Adipose tissue (tissue), 3 donors: Measurements from ENCODE around the gene MTF1. TPM values are rescaled to one million over a fixed set of nuclear protein-coding genes. Genes with fewer than 3 reads are reported as not detected.
"Not testable (repeated sequence)": the region's sequence is repeated elsewhere in the genome, so short reads cannot be mapped to it uniquely, and the experiment has no call there.

Source experiments
- H3K27ac ChIP-seq: one replicate; pipeline ENCODE4 v1.5.1; 2013; ENCODE audit warnings: low read depth, low read length
- WGBS, 3 donors: extraction: QIAGEN DNeasy Blood & Tissue Kit; methylation state at CpG; one replicate each; pipeline ENCODE4 v1.1.7; 2013; 5-methylcytosine and 5-hydroxymethylcytosine counted together
- polyA plus RNA-seq, 3 donors: library from polyadenylated mRNA; stranded (reverse); fragments of 200-250 nt; gene quantifications; one replicate each; pipeline ENCODE4 v1.2.3, GENCODE V29; 2013
- donor health status: healthy with polysubstance abuse.
- donor health status: Bipolar disorder and iron deficiency.
- donor health status: healthy.

The MTF1 gene
- polyA plus RNA-seq, 3 donors = 2.0 to 4.4 (median 3.9) TPM

DNA sequence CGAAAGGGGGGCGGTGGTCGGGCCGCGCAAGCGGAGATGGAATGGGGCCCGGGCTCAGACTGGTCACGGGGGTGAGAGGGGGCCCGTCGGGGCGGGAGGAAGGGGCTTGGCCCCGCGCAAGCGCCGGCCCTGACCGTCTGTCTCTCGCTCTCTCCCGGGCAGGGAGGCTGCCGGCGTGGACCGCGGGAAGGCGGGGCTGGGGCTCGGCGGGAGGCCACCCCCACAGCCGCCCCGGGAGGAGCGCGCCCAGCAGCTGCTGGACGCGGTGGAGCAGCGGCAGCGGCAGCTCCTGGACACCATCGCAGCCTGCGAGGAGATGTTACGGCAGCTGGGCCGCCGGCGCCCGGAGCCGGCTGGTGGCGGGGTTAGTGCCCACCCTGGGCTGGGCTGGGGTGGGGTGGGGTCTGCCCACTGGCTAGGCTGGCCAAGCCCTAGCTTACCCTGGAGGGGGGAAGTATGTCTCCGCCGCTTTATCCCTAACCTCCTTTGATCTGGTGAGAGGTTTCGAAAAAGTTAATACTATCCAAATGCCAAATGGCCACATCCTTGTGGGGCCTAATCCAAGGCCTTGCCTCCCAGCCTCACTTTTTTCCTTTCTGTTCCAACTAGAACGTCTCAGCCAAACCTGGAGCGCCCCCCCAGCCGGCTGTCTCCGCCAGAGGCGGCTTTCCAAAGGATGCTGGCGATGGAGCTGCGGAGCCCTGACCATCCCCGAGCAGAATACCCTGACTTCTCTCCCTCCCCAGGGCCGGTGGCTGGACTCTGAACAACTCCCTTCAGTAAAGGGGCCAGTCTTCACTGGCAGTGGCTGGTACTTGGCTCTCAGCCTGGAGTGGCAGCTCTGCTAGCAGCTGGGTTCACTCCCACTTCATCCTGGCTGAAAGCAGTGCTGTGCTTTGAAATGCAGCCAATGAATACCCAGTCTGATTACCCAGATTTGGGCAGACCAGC is 50.7 kb downstream of the MTF1 start:
- 1 to 5% (median 3%) methylated on average over 40 to 54 of the region's 54 CpGs for WGBS, 3 donors

DNA sequence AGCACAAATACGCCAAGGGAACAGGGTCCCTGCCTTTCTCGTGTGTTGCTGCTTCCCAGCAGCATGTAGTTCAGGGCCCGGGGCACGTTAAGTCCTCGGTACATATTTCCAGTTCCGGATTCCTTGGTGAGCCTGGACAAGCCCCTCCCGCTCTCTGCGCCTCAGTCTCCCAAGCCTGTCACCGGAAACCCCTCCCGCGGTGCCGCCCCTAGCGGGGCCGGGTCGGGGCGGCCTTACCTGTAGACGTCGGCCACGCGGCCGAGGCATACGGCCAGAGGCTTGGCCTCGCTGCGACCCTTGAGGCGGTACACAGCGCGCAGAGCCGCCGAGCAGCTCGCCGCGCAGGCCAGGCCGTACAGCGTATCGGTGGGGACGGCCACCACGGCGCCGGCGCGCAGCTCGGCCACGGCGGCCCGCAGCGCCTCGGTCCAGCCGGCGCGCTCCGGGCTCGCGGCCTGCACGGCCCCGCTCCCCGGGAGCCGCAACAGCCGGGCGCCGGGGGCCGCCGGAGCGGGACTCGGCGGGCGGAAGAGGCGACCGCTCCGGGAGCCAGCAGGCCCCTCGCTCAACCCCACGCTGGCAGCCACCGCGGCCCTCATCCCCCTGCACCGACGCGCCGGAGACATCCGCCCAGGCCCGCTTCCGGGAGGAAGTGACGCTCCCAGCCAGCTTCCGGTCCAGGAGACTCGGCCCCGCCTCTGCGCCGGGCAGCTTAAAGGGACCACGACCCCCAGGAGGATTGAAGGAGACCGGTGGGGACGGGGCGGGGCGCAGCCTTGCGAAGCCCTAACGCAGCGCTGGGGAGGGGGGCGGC is 51.6 kb downstream of the MTF1 start, which contains the start of the genes C1orf122 and YRDC:
Gene C1orf122, plus strand, starts transcription at position 236 of the 814 bp plus-strand sequence. CDS start 615 bp downstream, outside the sequence.
Gene YRDC, minus strand, starts transcription at position 654 of the 814 bp plus-strand sequence. Its CDS starts 28 bp downstream, at position 626.
- peak within 1 kb of the TSS; percentile 53 for H3K27ac ChIP-seq
- WGBS, 3 donors = 0 to 1% (median 0%) methylated on average over 45 to 95 of the region's 95 CpGs

More for the DNA sequence above, 50.7 kb downstream of the MTF1 start:
- H3K27ac ChIP-seq = peak overlapping the region; percentile 53

DNA sequence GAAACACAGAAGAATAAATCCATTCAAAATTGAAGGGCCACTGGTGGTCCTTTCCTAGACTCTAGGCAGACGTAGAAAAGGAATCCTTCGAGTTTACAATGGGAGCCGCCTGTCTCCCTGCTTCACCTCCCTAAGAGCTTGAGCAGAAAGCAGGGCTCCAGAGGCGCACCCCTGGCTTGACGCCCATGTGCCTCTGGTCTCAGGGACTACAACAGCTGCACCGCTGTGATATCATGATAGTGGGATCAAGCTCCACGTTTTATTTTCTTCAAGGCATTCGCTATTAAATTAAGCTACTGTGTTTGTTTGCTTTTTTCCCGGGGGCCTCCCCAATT is 52.2 kb downstream of the MTF1 start:
- WGBS, 3 donors = 7 to 16% (median 13%) methylated on average over 9 of the region's 9 CpGs
- no peak overlapping the region for H3K27ac ChIP-seq

DNA sequence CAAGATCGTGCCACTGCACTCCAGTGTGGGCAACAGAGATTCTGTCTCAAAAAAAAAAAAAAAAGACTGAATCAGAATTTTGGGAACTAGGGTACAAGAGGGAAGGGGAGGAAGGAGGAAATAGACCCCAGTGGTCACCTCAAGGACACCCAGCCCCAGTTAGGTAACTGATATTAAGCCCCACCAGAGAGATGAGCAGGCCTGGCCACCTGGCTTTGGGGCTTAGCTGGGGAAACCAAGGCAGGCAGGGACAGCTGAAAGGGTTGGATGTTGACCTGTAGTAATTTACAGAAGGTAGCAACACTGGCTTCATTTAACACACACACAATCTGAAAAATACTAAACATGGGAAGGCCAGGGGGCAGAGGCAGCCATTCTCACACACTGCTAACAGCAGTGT is 57.0 kb downstream of the MTF1 start:
- no peak overlapping the region for H3K27ac ChIP-seq
- WGBS, 3 donors = 73 to 97% (median 89%) methylated on average over 1 of the region's 1 CpG

DNA sequence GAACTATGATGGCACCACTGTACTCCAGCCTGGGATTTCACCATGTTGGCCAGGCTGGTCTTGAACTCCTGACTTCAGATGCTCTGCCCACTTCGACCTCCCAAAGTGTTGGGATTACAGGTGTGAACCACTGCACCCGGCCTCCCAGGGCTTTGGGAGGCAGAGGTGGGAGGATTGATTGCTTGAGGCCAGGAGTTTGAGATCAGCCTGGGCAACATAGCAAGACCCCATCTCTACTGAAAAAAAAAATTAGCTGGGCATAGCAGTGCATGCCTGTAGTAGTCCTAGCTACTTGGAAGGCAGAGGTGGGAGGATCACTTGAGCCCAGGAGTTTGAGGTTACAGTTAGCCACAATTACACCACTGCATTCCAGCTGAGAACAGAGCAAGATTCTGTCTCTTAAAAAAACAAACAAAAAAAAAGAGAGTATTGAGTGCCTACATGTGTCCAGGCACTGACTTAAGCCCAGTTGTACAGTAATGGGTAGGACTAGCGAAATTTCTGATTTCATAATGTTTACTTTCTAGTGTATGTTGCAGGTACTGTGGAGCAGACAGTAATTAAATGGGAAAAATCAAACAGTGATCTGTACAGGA is 61.5 kb downstream of the MTF1 start:
- H3K27ac ChIP-seq = no peak overlapping the region
- WGBS, 3 donors = 88 to 93% (median 89%) methylated on average over 3 of the region's 3 CpGs

DNA sequence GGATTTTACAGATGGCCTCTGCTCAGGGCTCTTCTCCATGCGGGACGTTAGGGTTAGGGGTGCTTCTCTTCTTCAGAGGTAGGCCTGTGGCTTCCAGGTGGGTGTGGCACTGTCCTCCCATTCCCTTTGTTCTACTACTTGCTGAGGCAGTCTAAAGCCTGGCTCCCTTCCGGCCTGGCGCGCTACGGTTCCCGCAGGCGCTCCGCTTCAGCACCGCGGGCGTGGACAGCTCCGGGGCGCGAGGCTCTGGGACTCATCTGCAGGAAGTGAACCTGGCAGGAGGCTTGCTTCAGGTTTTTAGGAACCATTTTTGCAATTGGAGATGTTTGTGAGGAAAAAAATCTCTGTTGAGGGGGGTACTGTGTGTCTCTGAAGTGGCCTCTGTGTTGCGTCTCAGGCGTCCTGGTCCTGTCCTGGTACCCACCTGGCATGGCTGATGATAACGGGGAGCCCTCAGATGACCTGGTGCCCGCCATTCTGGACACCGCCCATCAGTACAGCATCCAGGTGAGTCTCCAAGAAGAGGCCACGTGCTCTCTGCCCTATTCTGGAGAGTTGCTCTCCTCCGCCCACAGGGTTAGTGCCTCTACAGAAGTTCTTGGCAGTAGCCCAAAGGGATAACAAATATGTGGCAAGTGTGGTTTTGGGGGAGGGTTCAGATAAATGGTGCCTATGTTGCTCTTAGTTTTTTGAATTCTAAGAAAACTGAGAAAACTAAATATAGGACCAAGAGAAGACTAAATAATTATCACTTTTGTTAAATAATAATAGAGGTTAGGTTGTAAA is 63.9 kb downstream of the MTF1 start:
- WGBS, 3 donors = 25 to 29% (median 26%) methylated on average over 22 of the region's 22 CpGs

DNA sequence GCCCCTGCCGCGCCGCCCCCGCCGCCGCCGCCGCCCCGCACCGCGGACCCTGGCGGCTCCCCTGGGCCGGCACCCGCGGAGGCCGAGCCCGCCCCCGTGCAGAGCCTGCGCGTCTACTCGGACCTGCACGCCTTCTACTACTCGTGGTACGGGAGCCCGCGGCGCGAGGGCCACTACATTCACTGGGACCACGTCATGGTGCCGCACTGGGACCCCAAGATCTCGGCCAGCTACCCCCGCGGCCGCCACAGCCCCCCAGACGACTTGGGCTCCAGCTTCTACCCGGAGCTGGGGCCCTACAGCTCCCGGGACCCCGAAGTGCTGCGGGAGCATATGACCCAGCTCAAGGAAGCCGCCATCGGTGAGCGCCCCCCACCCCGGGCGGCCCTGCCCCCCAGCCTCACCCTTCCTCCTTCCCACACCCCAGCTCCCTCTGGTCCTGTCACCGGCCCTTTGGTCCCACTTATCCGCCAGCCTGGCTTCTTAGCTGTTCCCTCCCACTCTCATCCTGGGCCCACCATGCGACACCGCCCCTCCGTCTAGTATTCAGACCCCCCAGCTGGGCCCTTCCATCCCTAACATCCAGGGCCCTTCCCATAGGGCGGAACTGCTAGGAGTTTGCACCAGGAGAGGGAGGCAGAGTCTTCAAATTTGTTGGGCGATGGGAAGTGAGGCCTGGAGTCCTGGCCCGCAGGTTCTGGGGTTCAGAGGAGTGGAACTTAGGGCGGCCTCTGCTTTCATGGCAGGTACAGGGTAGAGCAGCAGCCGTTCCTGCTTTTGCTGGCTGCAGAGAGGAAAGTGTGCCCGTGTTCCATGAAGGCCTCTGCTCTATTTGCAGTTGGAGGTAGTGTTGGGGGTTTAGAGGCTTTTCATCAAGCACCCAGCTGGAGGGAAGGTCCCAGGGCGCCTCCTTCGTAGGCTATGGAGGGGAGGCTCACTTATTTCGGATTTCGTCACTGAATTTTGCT is 64.7 kb downstream of the MTF1 start:
- 8 to 13% (median 11%) methylated on average over 54 to 59 of the region's 59 CpGs for WGBS, 3 donors
- no peak overlapping the region for H3K27ac ChIP-seq

More for the DNA sequence above, 63.9 kb downstream of the MTF1 start:
- H3K27ac ChIP-seq = no peak overlapping the region

DNA sequence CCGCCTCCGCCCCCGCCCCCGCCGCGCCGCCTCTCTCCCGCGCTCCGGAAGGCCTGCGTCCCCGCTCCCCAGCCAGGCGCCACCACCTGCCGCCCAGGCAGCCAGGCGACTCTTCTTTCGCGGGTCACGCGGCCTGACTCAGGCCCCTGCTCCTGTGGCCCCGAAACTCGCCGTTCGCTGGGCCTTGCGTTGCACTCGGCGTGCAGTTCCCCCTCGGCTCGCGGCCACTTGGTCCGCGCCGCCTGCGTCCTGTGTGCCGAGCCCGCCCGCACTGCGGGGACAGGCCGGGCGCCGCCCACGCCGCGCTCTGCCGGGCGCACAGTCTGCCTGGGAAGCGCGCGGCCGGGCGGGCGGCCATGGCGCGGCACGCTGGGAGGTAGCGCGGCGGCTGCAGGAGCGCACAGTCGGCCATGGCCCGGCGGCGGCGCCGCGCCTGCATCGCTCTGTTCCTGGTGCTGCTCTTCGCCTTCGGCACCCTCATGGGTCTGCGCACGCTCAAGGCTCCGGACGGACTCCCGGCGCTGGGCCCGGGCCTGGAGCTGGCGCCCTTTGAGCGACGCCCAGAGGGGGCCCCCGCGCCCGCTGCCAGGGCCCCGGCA is 65.5 kb downstream of the MTF1 start, which contains the start of gene MANEAL:
Gene MANEAL, plus strand, starts transcription at position 75 of the 599 bp plus-strand sequence. Its CDS starts 336 bp downstream, at position 411.
- WGBS, 3 donors = 0 to 1% (median 1%) methylated on average over 49 to 78 of the region's 82 CpGs
- no peak within 1 kb of the TSS for H3K27ac ChIP-seq

DNA sequence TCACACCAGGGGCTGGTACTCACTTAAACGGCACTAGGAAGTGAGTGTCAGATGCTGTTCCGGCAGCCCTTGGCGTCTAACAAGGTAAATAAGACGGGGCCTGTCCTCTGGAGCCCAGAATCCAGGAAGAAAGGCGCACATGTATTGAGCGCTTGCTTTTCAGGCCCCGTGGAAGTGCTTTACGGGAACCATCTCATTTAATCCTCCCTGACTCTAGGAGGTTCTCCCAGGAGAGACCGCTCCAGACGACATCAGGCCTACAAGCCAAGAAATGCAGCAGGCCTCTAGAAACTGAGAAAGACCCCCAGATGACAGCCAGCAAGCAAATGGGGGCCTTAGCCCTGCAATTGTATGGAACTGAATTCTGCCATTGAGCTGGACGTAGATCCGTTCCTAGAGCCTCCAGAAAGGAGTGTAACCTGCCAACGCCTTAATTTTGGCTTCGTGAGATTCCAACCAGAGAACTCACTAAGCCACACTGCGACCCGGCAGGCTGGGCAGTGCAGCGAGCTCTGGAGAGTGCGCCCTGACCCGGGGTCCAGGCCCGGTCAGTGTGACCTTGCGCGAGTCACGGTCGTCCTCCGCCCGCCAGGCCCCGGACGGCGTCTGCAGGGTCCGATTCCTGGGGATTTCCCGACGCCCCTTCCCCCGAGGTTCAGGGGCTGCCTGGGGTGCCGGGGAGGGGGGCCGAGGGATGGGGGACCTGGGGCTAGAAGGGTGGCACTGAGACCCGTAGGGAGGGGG is 66.3 kb downstream of the MTF1 start:
- WGBS, 3 donors = 32 to 37% (median 34%) methylated on average over 33 to 36 of the region's 36 CpGs
- no peak overlapping the region for H3K27ac ChIP-seq

DNA sequence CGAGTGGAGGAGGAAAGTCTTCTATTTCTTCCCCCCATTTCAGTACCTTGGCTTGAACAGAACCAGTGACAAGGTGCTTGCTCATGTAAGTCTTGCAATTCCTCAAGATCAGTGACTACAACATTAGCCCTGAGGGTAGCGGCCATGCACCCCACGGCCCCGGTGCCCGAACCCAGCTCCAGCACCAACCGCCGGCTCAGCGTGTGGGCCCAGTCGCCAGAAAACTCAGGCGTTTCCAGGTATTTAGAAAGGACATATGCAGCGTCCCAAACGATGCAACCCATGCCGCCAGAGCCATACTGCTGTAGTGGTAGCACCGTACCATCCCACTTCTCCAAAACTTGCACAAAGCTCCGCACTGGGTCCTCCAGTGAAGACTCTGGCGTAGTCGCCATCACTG is 76.9 kb downstream of the MTF1 start:
- no peak overlapping the region for H3K27ac ChIP-seq
- WGBS, 3 donors = 76 to 80% (median 80%) methylated on average over 17 of the region's 17 CpGs

DNA sequence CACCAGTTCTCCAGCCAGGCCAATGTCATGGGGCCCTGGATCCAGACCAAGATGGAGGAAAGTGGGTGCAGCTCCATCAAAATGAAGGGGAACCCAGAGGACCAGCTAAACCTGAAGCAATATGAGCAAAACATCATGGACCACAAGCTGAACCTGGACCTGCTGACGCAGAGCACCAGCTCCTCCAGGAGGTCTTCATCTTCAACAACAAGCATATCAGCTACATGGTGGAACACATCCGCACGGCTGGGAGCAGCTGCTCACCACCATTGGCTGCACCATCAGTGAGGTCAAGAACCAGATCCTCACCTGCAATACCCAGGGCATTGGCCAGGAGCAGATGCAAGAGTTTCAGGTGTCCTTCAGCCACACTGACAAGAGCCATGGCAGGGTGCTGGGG is 80.7 kb downstream of the MTF1 start:
- WGBS, 3 donors = 74 to 88% (median 83%) methylated on average over 3 of the region's 3 CpGs
- no peak overlapping the region for H3K27ac ChIP-seq

DNA sequence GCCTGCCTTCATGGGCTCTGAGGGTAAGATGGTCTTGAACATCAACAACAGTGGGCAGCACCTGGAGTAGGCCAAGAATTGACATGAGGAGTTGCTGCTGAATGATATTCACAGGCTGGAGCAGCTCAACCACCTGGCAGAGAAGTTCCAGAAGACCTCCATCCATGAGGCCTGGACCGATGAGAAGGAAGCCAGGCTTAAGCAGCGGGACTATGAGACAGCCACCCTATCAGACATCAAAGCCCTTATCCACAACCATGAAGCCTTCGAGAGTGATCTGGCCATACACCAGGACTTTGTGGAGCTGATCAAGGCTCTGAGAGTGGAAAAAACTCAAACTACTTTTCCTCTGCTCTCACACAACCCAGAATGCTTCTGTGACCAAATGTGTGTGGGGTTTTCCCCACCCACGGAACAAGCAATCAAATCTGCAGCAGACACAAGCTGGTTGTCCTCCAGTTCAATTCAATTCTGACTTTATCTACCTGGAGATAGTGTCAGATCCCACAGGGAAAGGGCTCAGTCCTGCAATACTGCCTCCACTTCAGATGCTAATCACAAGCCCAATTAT is 82.4 kb downstream of the MTF1 start:
- H3K27ac ChIP-seq = no peak overlapping the region
- WGBS, 3 donors = 59 to 83% (median 71%) methylated on average over 4 of the region's 4 CpGs

DNA sequence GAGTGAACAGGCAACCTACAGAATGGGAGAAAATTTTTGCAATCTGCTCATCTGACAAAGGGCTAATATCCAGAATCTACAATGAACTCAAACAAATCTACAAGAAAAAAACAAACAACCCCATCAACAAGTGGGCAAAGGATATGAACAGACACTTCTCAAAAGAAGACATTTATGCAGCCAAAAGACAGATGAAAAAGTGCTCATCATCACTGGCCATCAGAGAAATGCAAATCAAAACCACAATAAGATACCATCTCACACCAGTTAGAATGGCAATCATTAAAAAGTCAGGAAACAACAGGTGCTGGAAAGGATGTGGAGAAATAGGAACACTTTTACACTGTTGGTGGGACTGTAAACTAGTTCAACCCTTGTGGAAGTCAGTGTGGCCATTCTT is 88.0 kb downstream of the MTF1 start:
- H3K27ac ChIP-seq = not testable (repeated sequence)

DNA sequence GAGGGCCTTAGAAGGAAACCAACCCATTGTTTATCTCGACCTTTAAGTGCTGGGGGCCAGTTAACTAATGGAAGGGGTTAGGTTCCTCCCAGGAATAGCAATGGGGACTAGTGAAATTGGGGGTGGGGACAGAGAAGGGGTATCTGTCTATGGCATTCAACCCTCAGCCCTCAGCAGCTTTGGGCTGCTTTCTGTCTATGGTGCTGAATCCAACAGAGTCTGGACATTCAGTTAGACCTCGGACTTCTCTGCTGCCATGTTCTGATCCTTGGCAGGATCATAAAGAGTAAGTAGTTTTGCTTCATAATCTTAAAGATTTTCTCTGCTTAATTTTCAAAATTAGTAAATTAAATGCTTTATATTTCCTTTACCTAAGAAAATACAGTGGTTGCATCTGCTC is 91.9 kb downstream of the MTF1 start:
- WGBS, 3 donors = 2 to 33% (median 25%) methylated on average over 2 of the region's 2 CpGs

DNA sequence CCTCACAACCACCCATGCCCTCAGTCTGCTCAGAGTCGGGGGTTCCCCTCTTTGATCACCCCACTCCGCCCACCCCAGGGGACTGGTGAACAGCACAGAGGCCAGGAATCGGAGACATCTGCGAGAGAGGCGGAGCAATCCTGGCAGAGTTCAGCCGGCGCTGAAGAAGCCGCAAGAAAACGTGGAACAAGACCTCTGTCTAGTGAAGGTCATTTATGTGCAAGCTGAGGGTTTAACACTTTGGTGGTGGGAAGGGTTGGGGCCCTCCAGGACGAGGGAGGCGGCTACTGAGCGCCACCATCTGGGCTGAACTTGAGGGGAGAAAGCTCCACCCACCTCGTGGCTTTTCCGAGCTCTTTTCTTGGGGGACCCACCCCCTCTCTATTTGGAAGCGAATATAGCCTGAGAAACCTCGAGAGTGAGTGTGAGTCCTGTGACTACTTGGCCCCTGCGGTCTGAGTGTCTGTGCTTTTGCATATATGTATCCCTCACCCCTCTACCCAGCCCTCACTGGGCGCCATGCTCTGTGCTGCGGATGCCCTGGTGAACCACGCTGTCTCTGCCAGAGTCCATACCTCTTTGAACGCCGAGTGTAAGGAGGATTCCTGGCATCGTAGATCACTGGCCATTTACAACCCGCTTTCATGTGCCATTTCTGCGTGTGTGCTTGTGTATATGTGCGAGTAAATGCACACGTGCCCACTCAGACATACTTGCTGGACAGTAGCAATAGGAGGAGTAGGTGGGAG is 93.3 kb downstream of the MTF1 start:
- 5 to 8% (median 6%) methylated on average over 27 of the region's 27 CpGs for WGBS, 3 donors
- no peak overlapping the region for H3K27ac ChIP-seq

More for the DNA sequence above, 91.9 kb downstream of the MTF1 start:
- no peak overlapping the region for H3K27ac ChIP-seq
